Stomach (tissue), 9 donors: Measurements from ENCODE around the gene RSRC1. TPM values are rescaled to one million over a fixed set of nuclear protein-coding genes. Genes with fewer than 3 reads are reported as not detected.
A peak's percentile ranks its signal among the peaks of the same experiment; 100 is the strongest.
"Not testable (repeated sequence)": the region's sequence is repeated elsewhere in the genome, so short reads cannot be mapped to it uniquely, and the experiment has no call there.

ENCODE experiments used
- DNase-seq, 2 donors: peaks; one replicate each; pipeline versions ENCODE4 v3.0.0 to v3.0.0-alpha.2; 2013 to 2019
- H3K27ac ChIP-seq, 5 donors: fragments of 200-600 bp in 4 of 5; sonication (generic) in 4 of 5; one replicate each; pipeline ENCODE4 v1.5.1; 2013 to 2019; ENCODE audit warnings: mild to moderate bottlenecking in 1 of 5, moderate library complexity in 1 of 5
- H3K27me3 ChIP-seq, 3 donors: fragments of 200-600 bp; sonication (generic); one replicate each; pipeline ENCODE4 v1.5.1; 2017 to 2019; ENCODE audit warnings: mixed run types in 1 of 3
- H3K36me3 ChIP-seq, 4 donors: fragments of 200-600 bp; sonication (generic); 1 replicate in 3 of 4; 2 replicates in 1 of 4; pipeline ENCODE4 v1.5.1; 2016 to 2019
- H3K4me1 ChIP-seq, 4 donors: fragments of 200-600 bp; sonication (generic); one replicate each; pipeline ENCODE4 v1.5.1; 2016 to 2019
- H3K4me3 ChIP-seq, 4 donors: fragments of 200-600 bp; sonication (generic) in 3 of 4; one replicate each; pipeline ENCODE4 v1.5.1; 2016 to 2019; ENCODE audit warnings: mild to moderate bottlenecking in 1 of 4
- H3K9me3 ChIP-seq, 4 donors: fragments of 200-600 bp; sonication (generic); one replicate each; pipeline ENCODE4 v1.5.1; 2016 to 2019
- CTCF ChIP-seq, 7 experiments: fragments of 450-650 bp in 4 of 7; fragments of 200-600 bp in 3 of 7; sonication (generic) in 3 of 7; IDR thresholded peaks; one replicate each; pipeline ENCODE4 v1.5.1; 2016 to 2019; ENCODE audit warnings: antibody characterized with exemption in 7 of 7, control low read depth in 2 of 7, mild to moderate bottlenecking in 1 of 7
- EP300 ChIP-seq: sonication (generic); formaldehyde crosslinking; IDR thresholded peaks from one replicate; pipeline ENCODE4 v1.6.1; 2017; ENCODE audit warnings: antibody characterized with exemption
- POLR2A ChIP-seq, 4 donors: fragments of 450-650 bp; IDR thresholded peaks; one replicate each; pipeline ENCODE4 v1.6.1; 2016; ENCODE audit warnings: antibody characterized with exemption in 4 of 4, control low read depth in 2 of 4, mild to moderate bottlenecking in 1 of 4, moderate library complexity in 1 of 4
- POLR2AphosphoS5 ChIP-seq, 3 donors: sonication (generic); formaldehyde crosslinking; IDR thresholded peaks; one replicate each; pipeline ENCODE4 v1.6.1; 2016; ENCODE audit warnings: antibody characterized with exemption in 3 of 3
- WGBS, 5 donors: extraction: QIAGEN DNeasy Blood & Tissue Kit in 3 of 5; methylation state at CpG; one replicate each; pipeline versions ENCODE4 v1.1.5 to v1.1.7; 2013 to 2018; 5-methylcytosine and 5-hydroxymethylcytosine counted together
- intact Hi-C: fragments of 100-400 bp; cut with DNase I; formaldehyde crosslinking; loops from one replicate; pipeline ENCODE4 v1.15.1; 2023; ENCODE audit warnings: low total_unique reads
- polyA plus RNA-seq, 3 donors: library from polyadenylated mRNA; stranded (reverse); fragments of 200-250 nt; gene quantifications; one replicate each; pipeline ENCODE4 v1.2.3, GENCODE V29; 2013
- total RNA-seq, 5 donors: library from RNA; depleted of rRNA; stranded (reverse); fragments of >200 nt; gene quantifications; one replicate each; pipeline versions ENCODE4 v1.1.0 to v1.2.3, GENCODE V29; 2014 to 2016
- donor health status: healthy with polysubstance abuse.
- donor health status: Bipolar disorder and iron deficiency.
- donor health status: healthy.

Gene RSRC1
- total and polyA plus RNA-seq, 8 donors: 1.7 to 502 (median 12.0) TPM

GRCh38 chr3:158535918-158536317 lies 426.0 kb downstream of the RSRC1 start:
- Histone ChIP-seq H3K4me3 (no peak overlapping the region), H3K27me3 (no peaks in the 10 kb centered on the region), H3K4me1 (no peaks in the 10 kb centered on the region), H3K27ac (no peak overlapping the region), H3K36me3 (no peaks in the 10 kb centered on the region), H3K9me3 (no peaks in the 10 kb centered on the region)
- DNase-seq: no peak
- intact Hi-C loops: no loop called here
- TF ChIP-seq CTCF (IDR thresholded peaks at IDR 0.05): no peak
- no peak for TF ChIP-seq EP300
- no peak for TF ChIP-seq POLR2AphosphoS5 (IDR thresholded peaks at IDR 0.05)
- TF ChIP-seq POLR2A (IDR thresholded peaks at IDR 0.05): no peak
- 63 to 77% (median 73%) methylated on average over 2 of the region's 2 CpGs for WGBS, 5 donors

- 75 to 85% (median 81%) methylated on average over 3 of the region's 3 CpGs for WGBS, 5 donors
- peak; percentile 34 to 67 for DNase-seq
- H3K4me1 ChIP-seq: no peaks in the 10 kb centered on the region
Observed at GRCh38 chr3:158539414-158540014, 429.6 kb downstream of the RSRC1 start.

GRCh38 chr3:158540066-158540465 lies 430.2 kb downstream of the RSRC1 start:
- H3K36me3 ChIP-seq: peaks cover 0 to 17% (median 10%) of the 10 kb centered on the region in 4 donors
- H3K4me3 ChIP-seq: no peak overlapping the region
- TF ChIP-seq EP300: no peak
- no peak for TF ChIP-seq POLR2AphosphoS5 (IDR thresholded peaks at IDR 0.05)
- H3K27me3 ChIP-seq: no peaks in the 10 kb centered on the region
- H3K27ac ChIP-seq: no peak overlapping the region
- DNase-seq: no peak
- intact Hi-C loops: no loop called here
- WGBS, 5 donors: 90 to 100% (median 95%) methylated on average over 1 of the region's 1 CpG
- H3K9me3 ChIP-seq: no peaks in the 10 kb centered on the region
- H3K4me1 ChIP-seq: no peaks in the 10 kb centered on the region

More at GRCh38 chr3:158539414-158540014, 429.6 kb downstream of the RSRC1 start:
- TF ChIP-seq CTCF (IDR thresholded peaks at IDR 0.05): peak in 2 of 7 experiments; percentile 18 to 32
- TF ChIP-seq POLR2A (IDR thresholded peaks at IDR 0.05): no peak
- Histone ChIP-seq H3K36me3 (peaks cover 0 to 14% (median 10%) of the 10 kb centered on the region in 4 donors), H3K27ac (no peak overlapping the region), H3K4me3 (no peak overlapping the region), H3K27me3 (no peaks in the 10 kb centered on the region), H3K9me3 (no peaks in the 10 kb centered on the region)
- intact Hi-C loops: no loop called here

GRCh38 chr3:158548691-158549090 lies 438.8 kb downstream of the RSRC1 start:
- H3K4me3 ChIP-seq: no peak overlapping the region
- no peak overlapping the region for H3K27ac ChIP-seq
- 64 to 83% (median 75%) methylated on average over 4 of the region's 4 CpGs for WGBS, 5 donors
- intact Hi-C loops: no loop called here
- no peaks in the 10 kb centered on the region for H3K27me3 ChIP-seq
- H3K4me1 ChIP-seq: no peaks in the 10 kb centered on the region
- DNase-seq: peak in 1 of 2 donors; percentile 11
- TF ChIP-seq CTCF (IDR thresholded peaks at IDR 0.05) (no peak), EP300 (no peak), POLR2AphosphoS5 (IDR thresholded peaks at IDR 0.05) (no peak), POLR2A (IDR thresholded peaks at IDR 0.05) (no peak)
- peaks cover 0 to 14% (median 5%) of the 10 kb centered on the region in 4 donors for H3K36me3 ChIP-seq
- H3K9me3 ChIP-seq: no peaks in the 10 kb centered on the region

- WGBS, 5 donors: 96 to 98% (median 97%) methylated on average over 9 of the region's 9 CpGs
- H3K36me3 ChIP-seq, H3K9me3 ChIP-seq, H3K4me1 ChIP-seq, DNase-seq, H3K27me3 ChIP-seq, H3K4me3 ChIP-seq, intact Hi-C loops, H3K27ac ChIP-seq: not testable (repeated sequence)
Observed at GRCh38 chr3:158549938-158550337, 440.0 kb downstream of the RSRC1 start.
